ENCODE data around the gene PET100. TPM values are rescaled to one million over a fixed set of nuclear protein-coding genes. Genes with fewer than 3 reads are reported as not detected.

PET100 gene
- total and polyA plus RNA-seq, 10 of the 15 experiments (the other 5 are each of a cell fraction or from before 2014, with no cell fraction given) = 47.0 to 462 (median 126) TPM

DNA sequence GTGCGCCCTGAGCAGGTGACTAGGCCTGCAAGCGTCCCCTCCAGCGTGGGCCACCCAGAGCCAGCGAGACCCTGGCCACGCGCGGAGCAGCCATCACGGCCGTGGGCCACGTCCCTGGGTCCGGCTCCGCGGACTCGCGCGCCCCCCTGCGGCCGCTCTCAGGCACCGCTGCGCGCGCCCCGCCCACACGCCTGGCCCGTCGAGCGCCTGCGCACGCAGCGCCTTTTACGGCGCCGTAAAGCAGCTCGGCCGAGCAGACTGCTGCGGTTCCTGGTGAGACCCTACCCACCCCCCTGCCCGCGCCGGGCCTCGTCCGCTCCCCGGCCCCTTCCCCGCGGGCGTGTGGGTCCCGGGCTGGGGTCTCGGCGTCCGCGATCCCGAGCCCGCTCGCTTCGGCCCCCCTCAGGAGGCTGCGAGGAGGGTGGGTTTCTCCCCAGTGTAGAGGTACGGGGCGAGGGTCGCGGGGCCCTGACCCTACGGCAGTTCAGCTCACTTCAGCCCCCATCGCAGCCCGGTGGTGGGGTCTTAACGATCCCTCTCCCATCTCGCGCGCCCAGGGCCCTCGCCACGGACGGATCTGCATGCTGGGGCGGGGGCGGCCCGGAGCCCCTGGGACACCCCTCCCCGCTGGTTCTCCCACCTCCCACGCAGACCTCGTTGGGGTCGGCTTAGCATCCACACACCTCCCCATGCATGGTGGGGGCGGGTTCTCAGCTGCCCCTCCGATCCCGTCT, 51.2 kb downstream of the PET100 start, which contains the start of gene TRAPPC5 (continued):
- no peak for TF ChIP-seq E2F8 (IDR thresholded peaks at IDR 0.05; ENCODE audit: low read depth, partially characterized antibody)
- peak; percentile 85; the same call in 1 of the 2 replicates for TF ChIP-seq ATF3 (IDR thresholded peaks at IDR 0.05; ENCODE audit: borderline replicate concordance, extremely low read depth, low read depth, low read length)
- TF ChIP-seq, protein P1, sequence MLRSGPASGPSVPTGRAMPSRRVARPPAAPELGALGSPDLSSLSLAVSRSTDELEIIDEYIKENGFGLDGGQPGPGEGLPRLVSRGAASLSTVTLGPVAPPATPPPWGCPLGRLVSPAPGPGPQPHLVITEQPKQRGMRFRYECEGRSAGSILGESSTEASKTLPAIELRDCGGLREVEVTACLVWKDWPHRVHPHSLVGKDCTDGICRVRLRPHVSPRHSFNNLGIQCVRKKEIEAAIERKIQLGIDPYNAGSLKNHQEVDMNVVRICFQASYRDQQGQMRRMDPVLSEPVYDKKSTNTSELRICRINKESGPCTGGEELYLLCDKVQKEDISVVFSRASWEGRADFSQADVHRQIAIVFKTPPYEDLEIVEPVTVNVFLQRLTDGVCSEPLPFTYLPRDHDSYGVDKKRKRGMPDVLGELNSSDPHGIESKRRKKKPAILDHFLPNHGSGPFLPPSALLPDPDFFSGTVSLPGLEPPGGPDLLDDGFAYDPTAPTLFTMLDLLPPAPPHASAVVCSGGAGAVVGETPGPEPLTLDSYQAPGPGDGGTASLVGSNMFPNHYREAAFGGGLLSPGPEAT (IDR thresholded peaks at IDR 0.05; ENCODE audit: low read depth) = no peak
- TF ChIP-seq BMI1 (IDR thresholded peaks at IDR 0.05; ENCODE audit: borderline replicate concordance) = no peak
- no peak for TF ChIP-seq SUZ12 (IDR thresholded peaks at IDR 0.05; ENCODE audit: unreplicated experiment)
- TF ChIP-seq CBFB (IDR thresholded peaks at IDR 0.05; ENCODE audit: low read depth) = no peak
- TF ChIP-seq MYB (IDR thresholded peaks at IDR 0.05; ENCODE audit: borderline replicate concordance, low read depth, low read length) = no peak
- no peak for TF ChIP-seq CREM (IDR thresholded peaks at IDR 0.05; ENCODE audit: low read depth)
- peak; percentile 64 to 97 (median 94); a peak in 4 of 6 replicates for TF ChIP-seq CTCF (IDR thresholded peaks at IDR 0.05 in 2 of 3, conservative IDR thresholded peaks at IDR 0.05 in 1 of 3; ENCODE audit: control insufficient read depth in 2 of 3, extremely low read depth in 1 of 3, insufficient read depth in 1 of 3, low read depth in 3 of 3, low read length in 3 of 3)
- no peak for TF ChIP-seq NFYB (IDR thresholded peaks at IDR 0.05; ENCODE audit: insufficient read depth, low read depth, low read length)
- no peak for TF ChIP-seq ZBED1 (IDR thresholded peaks at IDR 0.05; ENCODE audit: borderline replicate concordance)
- TF ChIP-seq, protein P2, sequence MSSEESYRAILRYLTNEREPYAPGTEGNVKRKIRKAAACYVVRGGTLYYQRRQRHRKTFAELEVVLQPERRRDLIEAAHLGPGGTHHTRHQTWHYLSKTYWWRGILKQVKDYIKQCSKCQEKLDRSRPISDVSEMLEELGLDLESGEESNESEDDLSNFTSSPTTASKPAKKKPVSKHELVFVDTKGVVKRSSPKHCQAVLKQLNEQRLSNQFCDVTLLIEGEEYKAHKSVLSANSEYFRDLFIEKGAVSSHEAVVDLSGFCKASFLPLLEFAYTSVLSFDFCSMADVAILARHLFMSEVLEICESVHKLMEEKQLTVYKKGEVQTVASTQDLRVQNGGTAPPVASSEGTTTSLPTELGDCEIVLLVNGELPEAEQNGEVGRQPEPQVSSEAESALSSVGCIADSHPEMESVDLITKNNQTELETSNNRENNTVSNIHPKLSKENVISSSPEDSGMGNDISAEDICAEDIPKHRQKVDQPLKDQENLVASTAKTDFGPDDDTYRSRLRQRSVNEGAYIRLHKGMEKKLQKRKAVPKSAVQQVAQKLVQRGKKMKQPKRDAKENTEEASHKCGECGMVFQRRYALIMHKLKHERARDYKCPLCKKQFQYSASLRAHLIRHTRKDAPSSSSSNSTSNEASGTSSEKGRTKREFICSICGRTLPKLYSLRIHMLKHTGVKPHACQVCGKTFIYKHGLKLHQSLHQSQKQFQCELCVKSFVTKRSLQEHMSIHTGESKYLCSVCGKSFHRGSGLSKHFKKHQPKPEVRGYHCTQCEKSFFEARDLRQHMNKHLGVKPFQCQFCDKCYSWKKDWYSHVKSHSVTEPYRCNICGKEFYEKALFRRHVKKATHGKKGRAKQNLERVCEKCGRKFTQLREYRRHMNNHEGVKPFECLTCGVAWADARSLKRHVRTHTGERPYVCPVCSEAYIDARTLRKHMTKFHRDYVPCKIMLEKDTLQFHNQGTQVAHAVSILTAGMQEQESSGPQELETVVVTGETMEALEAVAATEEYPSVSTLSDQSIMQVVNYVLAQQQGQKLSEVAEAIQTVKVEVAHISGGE (CRISPR knock-in tag; IDR thresholded peaks at IDR 0.05) = no peak
- peak; percentile 90 for TF ChIP-seq YY1 (IDR thresholded peaks at IDR 0.05; ENCODE audit: low read depth, low read length)
- TF ChIP-seq MAX (IDR thresholded peaks at IDR 0.05; ENCODE audit: low read depth, low read length) = no peak; the same call in 1 of the 2 replicates
- TF ChIP-seq HCFC1 (IDR thresholded peaks at IDR 0.05; ENCODE audit: low read length) = no peak; the same call in 1 of the 2 replicates

Data from GM12878 (cell line).